HCT116 (cell line): ENCODE results near the gene CXorf65. TPM values are rescaled to one million over a fixed set of nuclear protein-coding genes. Genes with fewer than 3 reads are reported as not detected.

ENCODE experiments used
- ATAC-seq: fragments of 200-7000 bp; cut with Tn5 transposase; 2 replicates; pipeline ENCODE4 v1.9.1; 2020; ENCODE audit warnings: mild to moderate bottlenecking, moderate library complexity
- BruUV-seq: library from RNA; stranded (reverse); fragments of 400-500 nt; replicated peaks from 2 replicates; lab custom pipeline; 2021; lab: Mats Ljungman, UMichigan
- CTCF ChIA-PET: fragments of 300-600 bp; sonication (Branson Sonifier 250); formaldehyde crosslinking; loops from one replicate; lab custom pipeline; 2021; ENCODE audit warnings: antibody characterized with exemption; lab: Charles Lee
- POLR2A ChIA-PET: fragments of 300-600, 350-600 bp; sonication (Branson Sonifier 250); formaldehyde crosslinking; loops from one replicate; lab custom pipeline; 2021; ENCODE audit warnings: antibody characterized with exemption; lab: Charles Lee
- RAD21 ChIA-PET, 2 experiments: fragments of 300-600 bp; sonication (Branson Sonifier 250); formaldehyde crosslinking; loops; one replicate each; lab custom pipeline; 2023; ENCODE audit warnings: low total read pairs in 2 of 2; ENCODE audit not compliant: uncharacterized antibody in 2 of 2, unreplicated experiment in 2 of 2, low non-redundant PET in 1 of 2; lab: Charles Lee
- DNase-seq: peaks from one replicate; pipeline ENCODE4 v3.0.0-alpha.2; 2010; ENCODE audit warnings: low read depth, low spot score
- H2AFZ ChIP-seq: fragments of 200-600 bp; shearing (Covaris generic), sonication (generic); 2 replicates; pipeline ENCODE4 v1.6.1; 2017; ENCODE audit warnings: low read depth, mixed run types, mixed read lengths, antibody characterized with exemption, low read length; ENCODE audit not compliant: poor library complexity, severe bottlenecking
- H3K27ac ChIP-seq: 2 replicates; pipeline ENCODE4 v1.5.1; 2012; ENCODE audit warnings: low read depth, low read length
- H3K27me3 ChIP-seq: fragments of 200-600 bp; sonication (generic); 2 replicates; pipeline ENCODE4 v1.6.1; 2016; ENCODE audit warnings: mixed run types, low read length, mixed read lengths; ENCODE audit not compliant: insufficient read depth
- H3K36me3 ChIP-seq, 2 experiments: fragments of 200-500 bp in 1 of 2; fragments of 200-600 bp in 1 of 2; sonication (Bioruptor generic) in 1 of 2; sonication (generic) in 1 of 2; 2 replicates each; pipeline versions ENCODE4 v1.5.1 to v1.6.1; 2014 to 2016; ENCODE audit warnings: low read length in 2 of 2, inconsistent platforms in 1 of 2, mixed read lengths in 1 of 2, mixed run types in 1 of 2; ENCODE audit not compliant: insufficient read depth in 2 of 2, control insufficient read depth in 1 of 2
- H3K4me1 ChIP-seq, 2 experiments: fragments of 200-600 bp in 1 of 2; sonication (generic) in 1 of 2; 2 replicates each; pipeline versions ENCODE4 v1.5.1 to v1.6.1; 2012 to 2017; ENCODE audit warnings: low read length in 2 of 2, inconsistent platforms in 1 of 2, mild to moderate bottlenecking in 1 of 2, mixed read lengths in 1 of 2, mixed run types in 1 of 2, moderate library complexity in 1 of 2; ENCODE audit not compliant: insufficient read depth in 2 of 2, control insufficient read depth in 1 of 2
- H3K4me2 ChIP-seq: fragments of 200-600 bp; sonication (generic); 2 replicates; pipeline ENCODE4 v1.6.1; 2017; ENCODE audit warnings: mixed run types, low read length, mixed read lengths
- H3K4me3 ChIP-seq, 2 experiments: fragments of 200-600 bp in 1 of 2; sonication (generic) in 1 of 2; replicated peaks in 1 of 2; 2 replicates each; pipeline ENCODE4 v1.5.1; 2011 to 2016; ENCODE audit warnings: low read length in 2 of 2, control low read depth in 1 of 2, low read depth in 1 of 2, mild to moderate bottlenecking in 1 of 2, mixed read lengths in 1 of 2, mixed run types in 1 of 2
- H3K79me2 ChIP-seq: fragments of 200-600 bp; sonication (generic); 2 replicates; pipeline ENCODE4 v1.6.1; 2017; ENCODE audit warnings: mild to moderate bottlenecking, mixed run types, low read length, moderate library complexity, mixed read lengths; ENCODE audit not compliant: insufficient read depth
- H3K9ac ChIP-seq: fragments of 200-600 bp; sonication (generic); 2 replicates; pipeline ENCODE4 v1.6.1; 2016; ENCODE audit warnings: low read length, mixed read lengths
- H3K9me2 ChIP-seq: fragments of 200-600 bp; sonication (generic), shearing (Covaris generic); 2 replicates; pipeline ENCODE4 v1.6.1; 2017; ENCODE audit warnings: mixed run types, mild to moderate bottlenecking, moderate library complexity; ENCODE audit not compliant: insufficient read depth
- H3K9me3 ChIP-seq, 2 experiments: fragments of 200-500 bp in 1 of 2; fragments of 200-600 bp in 1 of 2; sonication (Bioruptor generic) in 1 of 2; sonication (generic) in 1 of 2; 2 replicates each; pipeline ENCODE4 v1.6.1; 2014 to 2017; ENCODE audit warnings: low read length in 2 of 2, mixed read lengths in 2 of 2, inconsistent platforms in 1 of 2, low read depth in 1 of 2, mild to moderate bottlenecking in 1 of 2, mixed run types in 1 of 2, moderate library complexity in 1 of 2; ENCODE audit not compliant: control insufficient read depth in 1 of 2, insufficient read depth in 1 of 2
- H4K20me1 ChIP-seq: fragments of 200-600 bp; sonication (generic), shearing (Covaris generic); 2 replicates; pipeline ENCODE4 v1.6.1; 2017; ENCODE audit warnings: mixed run types, mild to moderate bottlenecking, moderate library complexity; ENCODE audit not compliant: insufficient read depth
- ATF3 ChIP-seq: IDR thresholded peaks from 2 replicates; pipeline ENCODE4 v1.6.1; 2012
- CBX3 ChIP-seq: IDR thresholded peaks from 2 replicates; pipeline ENCODE4 v1.6.1; 2012; ENCODE audit warnings: low read depth
- CTCF ChIP-seq, 3 experiments: fragments of 200-600 bp in 1 of 3; sonication (generic) in 1 of 3; IDR thresholded peaks in 2 of 3; conservative IDR thresholded peaks in 1 of 3; 2 replicates each; pipeline ENCODE4 v1.5.1; 2012 to 2017; ENCODE audit warnings: low read depth in 2 of 3, low read length in 2 of 3, antibody characterized with exemption in 1 of 3, borderline replicate concordance in 1 of 3, control low read depth in 1 of 3, mild to moderate bottlenecking in 1 of 3, mixed read lengths in 1 of 3, mixed run types in 1 of 3, moderate library complexity in 1 of 3; ENCODE audit not compliant: insufficient read depth in 1 of 3
- EGR1 ChIP-seq: IDR thresholded peaks from 2 replicates; pipeline ENCODE4 v1.6.1; 2012; ENCODE audit warnings: low read depth
- ELF1 ChIP-seq: IDR thresholded peaks from 2 replicates; pipeline ENCODE4 v1.6.1; 2012; ENCODE audit warnings: low read depth, borderline replicate concordance
- EZH2 ChIP-seq: fragments of 200-600 bp; sonication (generic); IDR thresholded peaks from 2 replicates; pipeline ENCODE4 v1.6.1; 2017; ENCODE audit warnings: antibody characterized with exemption, mixed run types
- FOSL1 ChIP-seq: IDR thresholded peaks from 2 replicates; pipeline ENCODE4 v1.6.1; 2012; ENCODE audit warnings: low read depth
- JUND ChIP-seq: IDR thresholded peaks from 2 replicates; pipeline ENCODE4 v1.6.1; 2012
- MAX ChIP-seq: IDR thresholded peaks from 2 replicates; pipeline ENCODE4 v1.6.1; 2012
- POLR2A ChIP-seq: IDR thresholded peaks from 2 replicates; pipeline ENCODE4 v1.7.0; 2011; ENCODE audit warnings: borderline replicate concordance; ENCODE audit not compliant: insufficient read depth, insufficient read length; ENCODE audit errors: extremely low read depth
- RAD21 ChIP-seq: IDR thresholded peaks from 2 replicates; pipeline ENCODE4 v1.6.1; 2012; ENCODE audit warnings: low read depth, mild to moderate bottlenecking
- SIN3A ChIP-seq: IDR thresholded peaks from 2 replicates; pipeline ENCODE4 v1.6.1; 2012; ENCODE audit warnings: low read depth
- SP1 ChIP-seq: IDR thresholded peaks from 2 replicates; pipeline ENCODE4 v1.6.1; 2012; ENCODE audit warnings: low read depth
- TCF7L2 ChIP-seq: IDR thresholded peaks from 2 replicates; pipeline ENCODE4 v1.7.0; 2011; ENCODE audit warnings: borderline replicate concordance, inconsistent platforms; ENCODE audit not compliant: insufficient read depth, insufficient read length; ENCODE audit errors: extremely low read depth
- YY1 ChIP-seq: IDR thresholded peaks from 2 replicates; pipeline ENCODE4 v1.6.1; 2011; ENCODE audit warnings: low read length, low read depth, moderate library complexity, mild to moderate bottlenecking; ENCODE audit not compliant: insufficient replicate concordance; ENCODE audit errors: extremely low read depth
- ZFX ChIP-seq: fragments of 450-650 bp; IDR thresholded peaks from 2 replicates; pipeline ENCODE4 v1.6.1; 2017
- ZNF274 ChIP-seq: fragments of 200-500 bp; sonication (Bioruptor generic); IDR thresholded peaks from 2 replicates; pipeline ENCODE4 v1.6.1; 2014; ENCODE audit warnings: mild to moderate bottlenecking, low read depth, low read length, inconsistent platforms
- intact Hi-C: fragments of 100-400 bp; cut with micrococcal nuclease; formaldehyde crosslinking; loops from 2 replicates; pipeline ENCODE4 v1.10.0; 2022
- total RNA-seq: library from RNA; stranded (reverse); gene quantifications from one replicate; pipeline ENCODE4 v1.2.1, GENCODE V29; 2021; ENCODE audit not compliant: unreplicated experiment

CXorf65 gene
- total RNA-seq, 1 experiment from 2014 or later: not detected

GRCh38 chrX:71060127-71060526, 46.4 kb downstream of the CXorf65 start:
- BruUV-seq: no TSS peak
- no peak for TF ChIP-seq ELF1
- TF ChIP-seq EGR1: no peak
- TF ChIP-seq MAX: no peak
- no peak for TF ChIP-seq CBX3
- TF ChIP-seq CTCF (IDR thresholded peaks at IDR 0.05 in 2 of 3, conservative IDR thresholded peaks at IDR 0.05 in 1 of 3; ENCODE audit: borderline replicate concordance in 1 of 3, insufficient read depth in 1 of 3, low read depth in 2 of 3, low read length in 2 of 3): no peak
- no peak for TF ChIP-seq FOSL1
- TF ChIP-seq ZNF274: no peak
- no peak for TF ChIP-seq SIN3A
- TF ChIP-seq POLR2A: no peak
- TF ChIP-seq RAD21: no peak
- no peak for TF ChIP-seq TCF7L2
- TF ChIP-seq SP1: no peak
- no peak for TF ChIP-seq ATF3
- no peak for TF ChIP-seq EZH2
- TF ChIP-seq YY1: no peak
- TF ChIP-seq ZFX: no peak
- no peak for TF ChIP-seq JUND
- TF ChIP-seq, all 23 proteins: peak for 0
- intact Hi-C loops: no loop called here

More at GRCh38 chrX:71060127-71060526, 46.4 kb downstream of the CXorf65 start:
- ChIA-PET CTCF (no interaction called here), POLR2A (no interaction called here), RAD21 (no interaction called here)
- DNase-seq (no peak), ATAC-seq (no peak)
- no peaks in the 10 kb centered on the region; the same call in 1 of the 2 replicates for H4K20me1 ChIP-seq
- H3K9me3 ChIP-seq: no peaks in the 10 kb centered on the region
- H3K27ac ChIP-seq: no peak overlapping the region
- H2AFZ ChIP-seq: no peak overlapping the region
- H3K79me2 ChIP-seq: 0 out of 2 replicates have a peak, but pooled peaks cover 2% of the 10 kb centered on the region
- H3K4me2 ChIP-seq: no peak overlapping the region
- H3K36me3 ChIP-seq: peaks cover 0 to 2% of the 10 kb centered on the region in 2 experiments; a peak in 1 of 4 replicates
- H3K9me2 ChIP-seq: no peaks in the 10 kb centered on the region
- no peaks in the 10 kb centered on the region for H3K4me1 ChIP-seq
- no peak overlapping the region for H3K9ac ChIP-seq
- H3K27me3 ChIP-seq: no peaks in the 10 kb centered on the region
- no peak overlapping the region for H3K4me3 ChIP-seq
